GM12873 (cell line): ENCODE data around the gene ABHD18.

Experiments used
- CTCF ChIP-seq: IDR thresholded peaks from 2 replicates; pipeline ENCODE4 v1.5.1; 2012; ENCODE audit warnings: low read depth, mild to moderate bottlenecking, moderate library complexity, low read length, control low read depth; ENCODE audit not compliant: insufficient read depth; ENCODE audit errors: missing control alignments

The ABHD18 gene

GRCh38 chr4:127957105-127957504, 8.1 kb upstream of the ABHD18 start:
- TF ChIP-seq CTCF: no peak

- no peak for TF ChIP-seq CTCF
Observed at GRCh38 chr4:127959794-127960193, 5.4 kb upstream of the ABHD18 start.

- no peak for TF ChIP-seq CTCF
Observed at GRCh38 chr4:127965803-127966175, 583 bp downstream of the ABHD18 start.

- no peak for TF ChIP-seq CTCF
Observed at GRCh38 chr4:127967141-127967775, 2.1 kb downstream of the ABHD18 start.

GRCh38 chr4:127968586-127968985, 3.4 kb downstream of the ABHD18 start:
- TF ChIP-seq CTCF: no peak

- no peak for TF ChIP-seq CTCF
Observed at GRCh38 chr4:127975121-127975770, 10.0 kb downstream of the ABHD18 start.

- no peak for TF ChIP-seq CTCF
Observed at GRCh38 chr4:127978930-127979329, 13.7 kb downstream of the ABHD18 start.
